GM12865 (cell line): Measurements from ENCODE around the gene TARS2.

Experiments used
- DNase-seq: peaks from one replicate; pipeline ENCODE4 v3.0.0; 2010; ENCODE audit warnings: low read depth
- H3K4me3 ChIP-seq: 2 replicates; pipeline ENCODE4 v1.5.1; 2011; ENCODE audit warnings: mild to moderate bottlenecking, low read depth, low read length, control low read depth
- TF ChIP-seq, protein P1 (sequence below): IDR thresholded peaks from 2 replicates; pipeline ENCODE4 v1.5.1; 2011; ENCODE audit warnings: low read length, control low read depth, low read depth, inconsistent platforms; ENCODE audit not compliant: insufficient read depth; ENCODE audit errors: missing control alignments

The TARS2 gene

GRCh38 chr1:150534002-150534401 lies 46.8 kb downstream of the TARS2 start:
- H3K4me3 ChIP-seq: no peak overlapping the region
- TF ChIP-seq, protein P1, sequence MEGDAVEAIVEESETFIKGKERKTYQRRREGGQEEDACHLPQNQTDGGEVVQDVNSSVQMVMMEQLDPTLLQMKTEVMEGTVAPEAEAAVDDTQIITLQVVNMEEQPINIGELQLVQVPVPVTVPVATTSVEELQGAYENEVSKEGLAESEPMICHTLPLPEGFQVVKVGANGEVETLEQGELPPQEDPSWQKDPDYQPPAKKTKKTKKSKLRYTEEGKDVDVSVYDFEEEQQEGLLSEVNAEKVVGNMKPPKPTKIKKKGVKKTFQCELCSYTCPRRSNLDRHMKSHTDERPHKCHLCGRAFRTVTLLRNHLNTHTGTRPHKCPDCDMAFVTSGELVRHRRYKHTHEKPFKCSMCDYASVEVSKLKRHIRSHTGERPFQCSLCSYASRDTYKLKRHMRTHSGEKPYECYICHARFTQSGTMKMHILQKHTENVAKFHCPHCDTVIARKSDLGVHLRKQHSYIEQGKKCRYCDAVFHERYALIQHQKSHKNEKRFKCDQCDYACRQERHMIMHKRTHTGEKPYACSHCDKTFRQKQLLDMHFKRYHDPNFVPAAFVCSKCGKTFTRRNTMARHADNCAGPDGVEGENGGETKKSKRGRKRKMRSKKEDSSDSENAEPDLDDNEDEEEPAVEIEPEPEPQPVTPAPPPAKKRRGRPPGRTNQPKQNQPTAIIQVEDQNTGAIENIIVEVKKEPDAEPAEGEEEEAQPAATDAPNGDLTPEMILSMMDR: no peak
- no peak for DNase-seq

GRCh38 chr1:150535511-150536287 lies 48.5 kb downstream of the TARS2 start:
- DNase-seq: no peak
- no peak overlapping the region for H3K4me3 ChIP-seq
- TF ChIP-seq, protein P1: no peak

DNA sequence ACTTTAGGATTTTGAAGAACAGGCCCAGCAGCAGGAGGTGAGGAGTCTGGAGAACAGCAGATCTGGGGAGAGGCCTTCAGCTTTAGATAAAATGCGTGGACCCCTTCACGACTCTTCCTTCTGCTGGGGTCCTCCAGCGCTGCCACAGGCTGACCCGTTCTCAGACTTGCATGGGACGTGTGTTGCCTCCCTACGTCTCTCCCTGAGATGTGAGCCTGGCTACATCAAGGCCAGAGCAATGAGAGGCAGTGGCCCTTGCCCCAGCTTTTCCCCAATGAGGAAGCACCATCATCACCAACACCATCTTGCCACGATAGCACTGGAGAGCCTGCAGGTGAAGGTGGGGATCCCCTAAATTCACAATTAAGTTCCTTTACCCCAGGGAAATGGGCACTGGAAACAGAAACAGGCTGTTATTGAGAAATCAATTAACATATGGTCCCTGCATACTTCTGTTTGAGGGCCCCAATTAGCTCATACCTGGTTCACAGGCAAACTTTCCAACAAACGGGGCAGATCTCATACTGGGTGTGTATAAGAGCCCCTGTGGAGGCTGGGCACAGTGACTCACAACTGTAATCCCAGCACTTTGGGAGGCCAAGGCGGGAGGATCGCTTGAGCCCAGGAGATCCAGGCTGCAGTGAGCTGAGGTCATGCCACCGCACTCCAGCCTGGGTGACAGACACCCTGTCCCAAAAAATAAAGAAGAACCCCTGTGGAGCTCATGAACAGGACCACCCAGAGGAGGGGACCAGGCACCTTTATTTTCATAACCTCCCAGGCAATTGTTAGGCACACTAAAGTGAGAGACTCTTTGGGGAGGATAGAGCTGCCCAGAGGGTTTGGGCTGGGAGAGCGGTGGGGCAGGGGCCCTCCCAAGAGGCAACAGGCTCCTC lies 49.9 kb downstream of the TARS2 start:
- DNase-seq: no peak
- H3K4me3 ChIP-seq: no peak overlapping the region
- TF ChIP-seq, protein P1: no peak

- DNase-seq: no peak
Observed at GRCh38 chr1:150537732-150538684, 50.8 kb downstream of the TARS2 start.

GRCh38 chr1:150543500-150544143 lies 56.4 kb downstream of the TARS2 start:
- H3K4me3 ChIP-seq: no peak overlapping the region
- TF ChIP-seq, protein P1: no peak

More at GRCh38 chr1:150537732-150538684, 50.8 kb downstream of the TARS2 start:
- H3K4me3 ChIP-seq: no peak overlapping the region
- TF ChIP-seq, protein P1: no peak

GRCh38 chr1:150544204-150544603 lies 57.0 kb downstream of the TARS2 start:
- H3K4me3 ChIP-seq: no peak overlapping the region
- TF ChIP-seq, protein P1: no peak
- no peak for DNase-seq

More at GRCh38 chr1:150543500-150544143, 56.4 kb downstream of the TARS2 start:
- no peak for DNase-seq
